Measurements from ENCODE around the gene SCNM1. TPM values are rescaled to one million over a fixed set of nuclear protein-coding genes. Genes with fewer than 3 reads are reported as not detected.

Gene SCNM1
- total RNA-seq, 1 donor from 2014 or later: 25.3 TPM

GRCh38 chr1:151196292-151196800 lies 30.4 kb downstream of the SCNM1 start:
- Histone ChIP-seq H3K79me2 (ENCODE audit: low read depth) (peaks cover 33% of the 10 kb centered on the region), H3K4me3 (no peak overlapping the region), H3F3A (ENCODE audit: low read depth) (peaks cover 23% of the 10 kb centered on the region), H4K20me1 (ENCODE audit: low read depth) (peaks cover 24% of the 10 kb centered on the region), H3K36me3 (no peaks in the 10 kb centered on the region), H3K9me3 (ENCODE audit: low read depth) (no peaks in the 10 kb centered on the region), H2AFZ (replicated peaks) (no peak overlapping the region), H3K27ac (no peak overlapping the region), H3K4me2 (no peak overlapping the region), H3K4me1 (peaks cover 13% of the 10 kb centered on the region), H3K9ac (no peak overlapping the region), H3K27me3 (peaks cover 4% of the 10 kb centered on the region)
- H3K9me3 Mint-ChIP-seq: no peaks in the 10 kb centered on the region
- H3K4me1 Mint-ChIP-seq: peaks cover 28% of the 10 kb centered on the region
- TF ChIP-seq CTCF (IDR thresholded peaks at IDR 0.05) (peak; percentile 54), EZH2phosphoT487 (IDR thresholded peaks at IDR 0.05) (no peak), EZH2 (IDR thresholded peaks at IDR 0.05) (no peak)
- peaks cover 3% of the 10 kb centered on the region for H3K36me3 Mint-ChIP-seq
- H3K27ac Mint-ChIP-seq: peak overlapping the region; percentile 78
- DNase-seq (ENCODE audit: low spot score): peak; percentile 71
- H3K27me3 Mint-ChIP-seq (ENCODE audit: insufficient read depth, low read depth): peaks cover 17% of the 10 kb centered on the region
- H3K4me3 Mint-ChIP-seq: peak overlapping the region; percentile 70

- no peaks in the 10 kb centered on the region for H3K9me3 Mint-ChIP-seq
- peaks cover 28% of the 10 kb centered on the region for H3K4me1 Mint-ChIP-seq
- Histone ChIP-seq H3K27ac (no peak overlapping the region), H3K4me1 (peaks cover 13% of the 10 kb centered on the region), H3K36me3 (no peaks in the 10 kb centered on the region), H3K79me2 (ENCODE audit: low read depth) (peaks cover 48% of the 10 kb centered on the region), H3K27me3 (peaks cover 4% of the 10 kb centered on the region), H4K20me1 (ENCODE audit: low read depth) (peaks cover 39% of the 10 kb centered on the region), H3K4me2 (peak overlapping the region; percentile 99), H3K9ac (no peak overlapping the region), H3K9me3 (ENCODE audit: low read depth) (no peaks in the 10 kb centered on the region), H3F3A (ENCODE audit: low read depth) (peaks cover 23% of the 10 kb centered on the region), H2AFZ (replicated peaks) (peak overlapping the region; percentile 86), H3K4me3 (peak overlapping the region; percentile 100)
- peaks cover 3% of the 10 kb centered on the region for H3K36me3 Mint-ChIP-seq
- peak overlapping the region; percentile 99 for H3K27ac Mint-ChIP-seq
- TF ChIP-seq EZH2phosphoT487 (IDR thresholded peaks at IDR 0.05) (no peak), CTCF (IDR thresholded peaks at IDR 0.05) (no peak), EZH2 (IDR thresholded peaks at IDR 0.05) (no peak)
- DNase-seq (ENCODE audit: low spot score): no peak
- H3K27me3 Mint-ChIP-seq (ENCODE audit: insufficient read depth, low read depth): peaks cover 15% of the 10 kb centered on the region
- peak overlapping the region; percentile 99 for H3K4me3 Mint-ChIP-seq
Observed at GRCh38 chr1:151197863-151198253, 31.9 kb downstream of the SCNM1 start.

GRCh38 chr1:151198254-151199127 lies 32.5 kb downstream of the SCNM1 start, which contains the start of gene PIP5K1A:
TSS of gene PIP5K1A (plus strand) at chr1:151198552. CDS start at chr1:151198997, 445 bp downstream.
- peak within 1 kb of the TSS; percentile 90 for H3K9ac ChIP-seq
- peak within 1 kb of the TSS; percentile 99 for H3K4me3 Mint-ChIP-seq
- H4K20me1 ChIP-seq (ENCODE audit: low read depth): peaks cover 46% of the 10 kb centered on the region
- no peaks in the 10 kb centered on the region for H3K27me3 ChIP-seq
- no peaks in the 10 kb centered on the region for H3K9me3 ChIP-seq (ENCODE audit: low read depth)
- TF ChIP-seq EZH2phosphoT487 (IDR thresholded peaks at IDR 0.05) (no peak), CTCF (IDR thresholded peaks at IDR 0.05) (no peak), EZH2 (IDR thresholded peaks at IDR 0.05) (no peak)
- H3K79me2 ChIP-seq (ENCODE audit: low read depth): peaks cover 54% of the 10 kb centered on the region
- H3K4me2 ChIP-seq: peak within 1 kb of the TSS; percentile 99
- H3K4me1 ChIP-seq: peaks cover 13% of the 10 kb centered on the region
- peaks cover 23% of the 10 kb centered on the region for H3F3A ChIP-seq (ENCODE audit: low read depth)
- H3K9me3 Mint-ChIP-seq: no peaks in the 10 kb centered on the region
- H3K27ac ChIP-seq: peak within 1 kb of the TSS; percentile 87
- peak within 1 kb of the TSS; percentile 99 for H3K27ac Mint-ChIP-seq
- H3K27me3 Mint-ChIP-seq (ENCODE audit: insufficient read depth, low read depth): peaks cover 15% of the 10 kb centered on the region
- peaks cover 3% of the 10 kb centered on the region for H3K36me3 Mint-ChIP-seq
- H2AFZ ChIP-seq (replicated peaks): peak within 1 kb of the TSS; percentile 86
- DNase-seq (ENCODE audit: low spot score): peak; percentile 98
- peak within 1 kb of the TSS; percentile 100 for H3K4me3 ChIP-seq
- H3K36me3 ChIP-seq: no peaks in the 10 kb centered on the region
- H3K4me1 Mint-ChIP-seq: peaks cover 28% of the 10 kb centered on the region
